Activated CD4-positive, alpha-beta memory T cell treated with anti-CD3 and anti-CD28 coated beads for 36 hours (primary cell): ENCODE measurements around the gene CAND2. TPM values are rescaled to one million over a fixed set of nuclear protein-coding genes. Genes with fewer than 3 reads are reported as not detected.
A peak's percentile ranks its signal among the peaks of the same experiment; 100 is the strongest.

Experiments
- CTCF ChIA-PET: fragments of 350-600 bp; sonication (Branson Sonifier 250); formaldehyde crosslinking; loops from one replicate; lab custom pipeline; 2021; ENCODE audit warnings: antibody characterized with exemption, inconsistent platforms; lab: Charles Lee
- POLR2A ChIA-PET: fragments of 350-600 bp; sonication (Branson Sonifier 250); formaldehyde crosslinking; loops from one replicate; lab custom pipeline; 2021; ENCODE audit warnings: antibody characterized with exemption; lab: Charles Lee
- DNase-seq: peaks from one replicate; pipeline ENCODE4 v3.0.0-alpha.2; 2020
- H3K27ac Mint-ChIP-seq: one replicate; pipeline ENCODE4 v1.8.0; 2021; ENCODE audit warnings: mixed read lengths
- H3K27me3 Mint-ChIP-seq: one replicate; pipeline ENCODE4 v1.8.0; 2021; ENCODE audit warnings: mixed read lengths
- H3K36me3 Mint-ChIP-seq: one replicate; pipeline ENCODE4 v1.8.0; 2021; ENCODE audit warnings: mixed read lengths
- H3K4me1 Mint-ChIP-seq: one replicate; pipeline ENCODE4 v1.8.0; 2021; ENCODE audit warnings: low read depth, mixed read lengths
- H3K4me3 Mint-ChIP-seq: one replicate; pipeline ENCODE4 v1.8.0; 2021; ENCODE audit warnings: mild to moderate bottlenecking, mixed read lengths
- H3K9me3 Mint-ChIP-seq: one replicate; pipeline ENCODE4 v1.8.0; 2021; ENCODE audit warnings: mixed read lengths
- intact Hi-C: fragments of 100-400 bp; cut with micrococcal nuclease; formaldehyde crosslinking; loops from one replicate; pipeline ENCODE4 v1.15.1; 2023
- total RNA-seq, 2 experiments: library from RNA; stranded (reverse); gene quantifications; one replicate each; pipeline ENCODE4 v1.2.3, GENCODE V29; 2021

CAND2 gene
- total RNA-seq, 2 experiments from 2014 or later: 1.2 to 1.6 TPM

- ChIA-PET POLR2A (interaction anchor here (2.3 kb wide), 1 partner anchor 32 kb away, joined by 10 read pairs; the partner anchor contains the start of gene RPL32), CTCF (interaction anchor here (0.8 to 3.4 kb wide), 8 partner anchors 10 to 674 kb away, joined by 3 to 43 read pairs (median 6); partner anchors contain the start of genes CAND2 and RPL32)
- peak overlapping the region; percentile 3 for H3K4me3 Mint-ChIP-seq
- H3K36me3 Mint-ChIP-seq: no peaks in the 10 kb centered on the region
- no peaks in the 10 kb centered on the region for H3K27me3 Mint-ChIP-seq
- H3K27ac Mint-ChIP-seq: no peak overlapping the region
- DNase-seq: no peak
- H3K4me1 Mint-ChIP-seq: peaks cover 3% of the 10 kb centered on the region
- intact Hi-C loops: no loop called here
- no peaks in the 10 kb centered on the region for H3K9me3 Mint-ChIP-seq
Observed at GRCh38 chr3:12809001-12809400, 12.5 kb downstream of the CAND2 start.

- no peak overlapping the region for H3K27ac Mint-ChIP-seq
Observed at GRCh38 chr3:12809435-12809834, 13.0 kb downstream of the CAND2 start.

DNA sequence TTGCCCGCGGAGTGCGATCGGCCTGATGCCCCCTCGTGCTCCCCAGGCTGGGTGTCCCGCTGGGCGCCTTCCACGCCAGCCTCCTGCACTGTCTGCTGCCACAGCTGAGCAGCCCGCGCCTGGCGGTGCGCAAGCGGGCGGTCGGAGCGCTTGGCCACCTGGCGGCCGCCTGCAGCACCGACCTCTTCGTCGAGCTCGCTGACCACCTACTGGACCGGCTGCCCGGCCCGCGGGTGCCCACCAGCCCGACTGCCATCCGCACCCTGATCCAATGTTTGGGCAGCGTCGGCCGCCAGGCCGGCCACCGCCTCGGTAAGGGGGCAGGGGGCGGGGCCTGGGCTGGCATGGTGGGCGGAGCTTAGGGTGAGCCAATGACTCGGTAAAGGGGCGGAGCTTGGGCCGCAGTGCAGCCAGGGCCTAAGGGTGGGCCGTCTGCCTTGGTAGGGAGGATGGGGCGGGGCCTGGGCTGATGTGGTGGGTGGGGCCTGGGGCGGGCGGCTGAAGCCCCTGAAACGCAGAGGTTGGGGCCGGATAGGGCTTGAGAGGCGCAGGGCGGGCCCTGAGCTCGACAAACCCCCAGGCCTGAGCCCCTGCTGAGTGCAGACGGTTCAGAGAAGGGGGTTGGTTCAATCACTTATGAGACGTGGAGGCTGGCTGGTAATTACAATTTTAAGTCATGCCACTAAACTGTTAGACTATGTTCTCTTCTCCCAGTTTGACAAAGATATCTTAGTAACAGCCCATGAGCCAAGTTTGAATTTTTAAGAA is 13.7 kb downstream of the CAND2 start:
- DNase-seq: peak; percentile 94
- Mint-ChIP-seq H3K36me3 (no peaks in the 10 kb centered on the region), H3K9me3 (no peaks in the 10 kb centered on the region), H3K4me1 (peaks cover 3% of the 10 kb centered on the region), H3K4me3 (peak overlapping the region; percentile 52), H3K27me3 (no peaks in the 10 kb centered on the region), H3K27ac (no peak overlapping the region)
- ChIA-PET CTCF (interaction anchor here (0.7 to 3.4 kb wide), 38 partner anchors 9 to 675 kb away, joined by 3 to 43 read pairs (median 4); partner anchors contain the start of genes CAND2, RAF1, RPL32 and TMEM40), POLR2A (interaction anchor here (1.2 to 2.3 kb wide), 3 partner anchors 23 to 31 kb away, joined by 4 to 10 read pairs (median 6); partner anchors contain the start of gene RPL32)
- intact Hi-C loops: loop anchor here (1.0 kb wide), 2 partner anchors 23 to 31 kb away; partner anchors contain the start of gene RPL32

More at GRCh38 chr3:12809435-12809834, 13.0 kb downstream of the CAND2 start:
- Mint-ChIP-seq H3K36me3 (no peaks in the 10 kb centered on the region), H3K9me3 (no peaks in the 10 kb centered on the region), H3K4me3 (peak overlapping the region; percentile 3), H3K4me1 (peaks cover 3% of the 10 kb centered on the region), H3K27me3 (no peaks in the 10 kb centered on the region)
- no peak for DNase-seq
- ChIA-PET POLR2A (interaction anchor here (1.2 to 2.3 kb wide), 3 partner anchors 24 to 32 kb away, joined by 4 to 10 read pairs (median 6); partner anchors contain the start of gene RPL32), CTCF (interaction anchor here (0.8 to 3.4 kb wide), 21 partner anchors 9 to 674 kb away, joined by 3 to 43 read pairs (median 5); partner anchors contain the start of genes CAND2, RPL32 and TMEM40)
- intact Hi-C loops: no loop called here

GRCh38 chr3:12810961-12811360 is 14.5 kb downstream of the CAND2 start:
- Mint-ChIP-seq H3K27ac (no peak overlapping the region), H3K9me3 (no peaks in the 10 kb centered on the region), H3K27me3 (no peaks in the 10 kb centered on the region), H3K4me3 (peak overlapping the region; percentile 35), H3K4me1 (peaks cover 3% of the 10 kb centered on the region), H3K36me3 (no peaks in the 10 kb centered on the region)
- ChIA-PET CTCF (interaction anchor here (0.9 to 3.4 kb wide), 9 partner anchors 9 to 147 kb away, joined by 4 to 43 read pairs (median 10); partner anchors contain the start of genes RAF1 and RPL32), POLR2A (interaction anchor here (1.5 to 2.3 kb wide), 2 partner anchors 22 to 30 kb away, joined by 6 to 10 read pairs; partner anchors contain the start of gene RPL32)
- intact Hi-C loops: loop anchor here (1.0 kb wide), 2 partner anchors 24 to 30 kb away; partner anchors contain the start of gene RPL32
- DNase-seq: no peak

DNA sequence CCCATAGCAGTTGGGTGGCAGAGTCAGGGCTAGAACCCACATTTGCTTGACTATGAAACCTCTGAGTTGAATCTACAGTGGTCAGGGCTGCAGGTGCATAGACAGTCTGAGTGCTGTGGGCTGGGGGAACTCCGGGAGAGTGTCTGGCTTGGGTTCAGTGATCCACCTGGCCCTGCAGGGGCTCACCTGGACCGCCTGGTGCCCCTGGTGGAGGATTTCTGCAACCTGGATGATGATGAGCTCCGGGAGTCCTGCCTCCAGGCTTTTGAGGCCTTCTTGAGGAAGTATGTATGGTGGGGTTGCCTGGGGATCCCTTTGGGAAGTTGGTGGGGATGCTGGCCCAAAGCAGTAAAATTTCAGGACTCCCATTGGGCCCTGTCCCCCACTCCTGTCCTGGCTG is 16.3 kb downstream of the CAND2 start:
- Mint-ChIP-seq H3K27ac (no peak overlapping the region), H3K4me1 (peaks cover 3% of the 10 kb centered on the region), H3K4me3 (no peak overlapping the region), H3K36me3 (no peaks in the 10 kb centered on the region), H3K9me3 (no peaks in the 10 kb centered on the region), H3K27me3 (no peaks in the 10 kb centered on the region)
- POLR2A ChIA-PET: interaction anchor here (1.3 kb wide), 1 partner anchor 8 kb away, joined by 3 read pairs; no protein-coding TSS in a partner anchor
- DNase-seq: no peak
- CTCF ChIA-PET: interaction anchor here (1.3 kb wide), 1 partner anchor 29 kb away, joined by 3 read pairs; the partner anchor contains the start of gene RPL32
- intact Hi-C loops: no loop called here

- peaks cover 3% of the 10 kb centered on the region for H3K4me1 Mint-ChIP-seq
- POLR2A ChIA-PET: no interaction called here
- no peak overlapping the region for H3K4me3 Mint-ChIP-seq
- CTCF ChIA-PET: interaction anchor here (0.6 to 1.2 kb wide), 2 partner anchors 28 to 107 kb away, joined by 3 to 4 read pairs; partner anchors contain the start of gene RPL32
- intact Hi-C loops: no loop called here
- H3K27me3 Mint-ChIP-seq: no peaks in the 10 kb centered on the region
- DNase-seq: no peak
- H3K9me3 Mint-ChIP-seq: no peaks in the 10 kb centered on the region
- H3K36me3 Mint-ChIP-seq: no peaks in the 10 kb centered on the region
- H3K27ac Mint-ChIP-seq: no peak overlapping the region
Observed at GRCh38 chr3:12813967-12814366, 17.5 kb downstream of the CAND2 start.

- Mint-ChIP-seq H3K27ac (no peak overlapping the region), H3K9me3 (no peaks in the 10 kb centered on the region), H3K4me3 (no peak overlapping the region), H3K36me3 (no peaks in the 10 kb centered on the region), H3K4me1 (peaks cover 3% of the 10 kb centered on the region), H3K27me3 (no peaks in the 10 kb centered on the region)
- intact Hi-C loops: no loop called here
- no peak for DNase-seq
- POLR2A ChIA-PET: no interaction called here
- CTCF ChIA-PET: interaction anchor here (1.2 kb wide), 1 partner anchor 27 kb away, joined by 4 read pairs; the partner anchor contains the start of gene RPL32
Observed at GRCh38 chr3:12815078-12815477, 18.6 kb downstream of the CAND2 start.

- CTCF ChIA-PET: interaction anchor here (0.8 kb wide), 1 partner anchor 26 kb away, joined by 3 read pairs; no protein-coding TSS in a partner anchor
- intact Hi-C loops: no loop called here
- H3K4me1 Mint-ChIP-seq: peaks cover 1% of the 10 kb centered on the region
Observed at GRCh38 chr3:12815719-12816118, 19.2 kb downstream of the CAND2 start.

DNA sequence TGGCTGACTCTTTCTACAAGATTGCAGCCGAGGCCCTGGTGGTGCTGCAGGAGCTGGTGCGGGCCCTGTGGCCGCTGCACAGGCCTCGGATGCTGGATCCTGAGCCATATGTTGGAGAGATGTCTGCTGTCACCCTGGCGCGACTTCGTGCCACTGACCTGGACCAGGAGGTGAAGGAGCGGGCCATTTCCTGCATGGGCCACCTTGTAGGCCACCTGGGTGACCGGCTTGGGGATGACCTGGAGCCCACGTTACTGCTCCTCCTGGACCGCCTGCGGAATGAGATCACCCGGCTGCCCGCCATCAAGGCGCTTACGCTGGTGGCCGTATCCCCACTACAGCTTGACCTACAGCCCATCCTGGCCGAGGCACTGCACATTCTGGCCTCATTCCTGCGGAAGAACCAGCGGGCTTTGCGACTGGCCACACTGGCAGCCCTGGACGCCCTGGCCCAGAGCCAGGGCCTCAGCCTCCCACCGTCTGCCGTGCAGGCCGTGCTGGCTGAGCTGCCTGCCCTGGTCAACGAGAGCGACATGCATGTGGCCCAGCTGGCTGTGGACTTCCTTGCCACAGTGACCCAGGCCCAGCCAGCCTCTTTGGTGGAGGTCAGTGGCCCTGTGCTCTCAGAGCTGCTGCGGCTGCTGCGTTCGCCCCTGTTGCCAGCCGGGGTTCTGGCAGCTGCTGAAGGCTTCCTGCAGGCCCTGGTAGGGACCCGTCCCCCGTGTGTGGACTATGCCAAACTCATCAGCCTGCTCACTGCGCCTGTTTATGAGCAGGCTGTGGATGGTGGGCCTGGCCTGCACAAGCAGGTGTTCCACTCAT is 20.3 kb downstream of the CAND2 start:
- CTCF ChIA-PET: interaction anchor here (0.8 kb wide), 1 partner anchor 25 kb away, joined by 3 read pairs; no protein-coding TSS in a partner anchor
- POLR2A ChIA-PET: no interaction called here

More at GRCh38 chr3:12815719-12816118, 19.2 kb downstream of the CAND2 start:
- POLR2A ChIA-PET: no interaction called here
- H3K27me3 Mint-ChIP-seq: no peaks in the 10 kb centered on the region
- H3K9me3 Mint-ChIP-seq: no peaks in the 10 kb centered on the region
- no peaks in the 10 kb centered on the region for H3K36me3 Mint-ChIP-seq
- H3K4me3 Mint-ChIP-seq: no peak overlapping the region
- no peak overlapping the region for H3K27ac Mint-ChIP-seq
- no peak for DNase-seq

GRCh38 chr3:12817343-12817710 is 20.8 kb downstream of the CAND2 start:
- Mint-ChIP-seq H3K4me3 (no peak overlapping the region), H3K36me3 (no peaks in the 10 kb centered on the region), H3K27ac (no peak overlapping the region), H3K9me3 (no peaks in the 10 kb centered on the region), H3K4me1 (no peaks in the 10 kb centered on the region), H3K27me3 (no peaks in the 10 kb centered on the region)
- no peak for DNase-seq
- intact Hi-C loops: no loop called here
- CTCF ChIA-PET: no interaction called here
- POLR2A ChIA-PET: interaction anchor here (1.7 kb wide), 1 partner anchor 15 kb away, joined by 5 read pairs; no protein-coding TSS in a partner anchor

More for the DNA sequence above, 20.3 kb downstream of the CAND2 start:
- intact Hi-C loops: no loop called here
- Mint-ChIP-seq H3K27me3 (no peaks in the 10 kb centered on the region), H3K36me3 (no peaks in the 10 kb centered on the region), H3K27ac (no peak overlapping the region), H3K4me1 (no peaks in the 10 kb centered on the region), H3K9me3 (no peaks in the 10 kb centered on the region), H3K4me3 (no peak overlapping the region)
- no peak for DNase-seq

DNA sequence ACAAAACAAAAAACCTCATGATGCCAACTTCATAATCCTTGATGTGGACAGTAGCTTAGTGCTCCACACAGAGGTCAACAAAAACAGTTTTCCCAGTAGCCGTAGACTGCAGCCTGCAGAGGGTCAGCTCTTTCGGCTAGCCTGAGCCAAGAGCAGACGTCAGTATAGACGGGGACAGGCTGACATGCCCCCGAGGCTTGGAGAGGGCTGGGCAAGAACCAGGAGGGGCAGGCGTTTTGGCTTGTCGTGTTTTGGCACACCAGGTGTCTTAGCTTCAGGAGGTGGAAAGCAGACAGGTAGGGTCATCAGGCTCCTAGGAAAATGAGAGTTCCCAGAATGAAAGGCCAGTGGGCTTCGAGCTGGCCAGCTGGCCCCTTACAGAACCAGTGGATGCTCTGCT is 21.8 kb downstream of the CAND2 start:
- ChIA-PET CTCF (no interaction called here), POLR2A (interaction anchor here (1.7 kb wide), 1 partner anchor 14 kb away, joined by 5 read pairs; no protein-coding TSS in a partner anchor)

More for the DNA sequence above, 21.8 kb downstream of the CAND2 start:
- no peaks in the 10 kb centered on the region for H3K4me1 Mint-ChIP-seq
- H3K36me3 Mint-ChIP-seq: no peaks in the 10 kb centered on the region
- no peak overlapping the region for H3K27ac Mint-ChIP-seq
- no peak for DNase-seq
- no peaks in the 10 kb centered on the region for H3K27me3 Mint-ChIP-seq
- H3K9me3 Mint-ChIP-seq: no peaks in the 10 kb centered on the region
- H3K4me3 Mint-ChIP-seq: no peak overlapping the region
- intact Hi-C loops: no loop called here
